CD1c-positive myeloid dendritic cell (primary cell): ENCODE measurements around the gene DCUN1D2.
"Not testable (repeated sequence)": the region's sequence is repeated elsewhere in the genome, so short reads cannot be mapped to it uniquely, and the experiment has no call there.

Experiments used
- DNase-seq: peaks from one replicate; pipeline ENCODE4 v3.0.0-alpha.2; 2016; ENCODE audit errors: extremely low spot score

Gene DCUN1D2

GRCh38 chr13:113489549-113490495 is 689 bp downstream of the DCUN1D2 start:
- DNase-seq, result peak; percentile 36

GRCh38 chr13:113489171-113489548 is 1.4 kb downstream of the DCUN1D2 start:
- no peak for DNase-seq

GRCh38 chr13:113488283-113488682 is 2.2 kb downstream of the DCUN1D2 start:
- peak; percentile 16 for DNase-seq

- DNase-seq, result no peak
Observed at GRCh38 chr13:113486698-113487097, 3.8 kb downstream of the DCUN1D2 start.

GRCh38 chr13:113485545-113485944 is 5.0 kb downstream of the DCUN1D2 start:
- no peak for DNase-seq

- DNase-seq, result no peak
Observed at GRCh38 chr13:113483504-113484293, 6.8 kb downstream of the DCUN1D2 start.

- DNase-seq, result no peak
Observed at GRCh38 chr13:113483081-113483480, 7.4 kb downstream of the DCUN1D2 start.

GRCh38 chr13:113479179-113479578 is 11.3 kb downstream of the DCUN1D2 start:
- DNase-seq, result no peak

GRCh38 chr13:113477724-113478123 is 12.8 kb downstream of the DCUN1D2 start:
- no peak for DNase-seq

- DNase-seq, result no peak
Observed at GRCh38 chr13:113476811-113477210, 13.7 kb downstream of the DCUN1D2 start.

GRCh38 chr13:113475911-113476310 is 14.6 kb downstream of the DCUN1D2 start:
- no peak for DNase-seq

GRCh38 chr13:113475280-113475679 is 15.2 kb downstream of the DCUN1D2 start:
- no peak for DNase-seq

GRCh38 chr13:113474179-113474578 is 16.3 kb downstream of the DCUN1D2 start:
- DNase-seq, result peak; percentile 70

GRCh38 chr13:113472355-113473025 is 18.0 kb downstream of the DCUN1D2 start:
- DNase-seq, result no peak

GRCh38 chr13:113471844-113472243 is 18.7 kb downstream of the DCUN1D2 start:
- DNase-seq, result no peak

GRCh38 chr13:113470635-113471163 is 19.8 kb downstream of the DCUN1D2 start:
- DNase-seq, result not testable (repeated sequence)

GRCh38 chr13:113470073-113470472 is 20.4 kb downstream of the DCUN1D2 start:
- DNase-seq, result no peak

- DNase-seq, result no peak
Observed at GRCh38 chr13:113469582-113469981, 20.9 kb downstream of the DCUN1D2 start.

GRCh38 chr13:113468472-113469201 is 21.9 kb downstream of the DCUN1D2 start:
- DNase-seq, result no peak

- no peak for DNase-seq
Observed at GRCh38 chr13:113468029-113468428, 22.5 kb downstream of the DCUN1D2 start.

- DNase-seq, result no peak
Observed at GRCh38 chr13:113466383-113466782, 24.1 kb downstream of the DCUN1D2 start.
